WTC11 (cell line): Measurements from ENCODE around the gene AFF3. TPM values are rescaled to one million over a fixed set of nuclear protein-coding genes. Genes with fewer than 3 reads are reported as not detected.

Experiments
- ATAC-seq: fragments of 200-7000 bp; cut with Tn5 transposase; 2 replicates; pipeline ENCODE4 v1.10.0; 2021; ENCODE audit warnings: mild to moderate bottlenecking, moderate library complexity
- CTCF ChIA-PET: fragments of 300-600 bp; sonication (Branson Sonifier 250); formaldehyde crosslinking; loops from one replicate; lab custom pipeline; 2021; ENCODE audit warnings: antibody characterized with exemption; lab: Charles Lee
- POLR2A ChIA-PET: fragments of 350-600 bp; sonication (Branson Sonifier 250); formaldehyde crosslinking; loops from one replicate; lab custom pipeline; 2021; ENCODE audit warnings: antibody characterized with exemption; lab: Charles Lee
- DNase-seq: peaks from one replicate; pipeline ENCODE4 v3.0.0; 2021; ENCODE audit warnings: low spot score
- H3K27ac Mint-ChIP-seq: 2 replicates; pipeline ENCODE4 v1.8.0; 2021; ENCODE audit warnings: mixed read lengths
- H3K27me3 Mint-ChIP-seq: 2 replicates; pipeline ENCODE4 v1.8.0; 2021; ENCODE audit warnings: low read depth, mild to moderate bottlenecking, moderate library complexity, mixed read lengths
- H3K36me3 Mint-ChIP-seq: 2 replicates; pipeline ENCODE4 v1.8.0; 2021; ENCODE audit warnings: mixed read lengths
- H3K4me1 Mint-ChIP-seq: 2 replicates; pipeline ENCODE4 v1.8.0; 2022; ENCODE audit warnings: mixed read lengths
- H3K4me3 Mint-ChIP-seq: 2 replicates; pipeline ENCODE4 v1.8.0; 2021; ENCODE audit warnings: mild to moderate bottlenecking, moderate library complexity, mixed read lengths
- H3K9me3 Mint-ChIP-seq: 2 replicates; pipeline ENCODE4 v1.8.0; 2021; ENCODE audit warnings: mixed read lengths
- ETV6 ChIP-seq: sonication (generic); formaldehyde crosslinking; IDR thresholded peaks from 2 replicates; pipeline ENCODE4 v1.8.1; 2022; ENCODE audit warnings: mild to moderate bottlenecking, missing genetic modification reagents
- FOXP1 ChIP-seq: sonication (generic); formaldehyde crosslinking; IDR thresholded peaks from 2 replicates; pipeline ENCODE4 v1.8.0; 2022; ENCODE audit warnings: missing genetic modification reagents, mild to moderate bottlenecking, moderate library complexity, borderline replicate concordance
- NFYB ChIP-seq: sonication (generic); formaldehyde crosslinking; conservative IDR thresholded peaks from 2 replicates; pipeline ENCODE4 v1.8.0; 2022; ENCODE audit warnings: low read depth, missing genetic modification reagents
- NR2C2 ChIP-seq: sonication (generic); formaldehyde crosslinking; IDR thresholded peaks from 2 replicates; pipeline ENCODE4 v1.8.0; 2022; ENCODE audit warnings: mild to moderate bottlenecking, missing genetic modification reagents
- RORB ChIP-seq: fragments of 250-450 bp; sonication (Bioruptor Pico); IDR thresholded peaks from 2 replicates; pipeline ENCODE4 v1.9.0; 2021; ENCODE audit warnings: mild to moderate bottlenecking
- SMAD4 ChIP-seq: sonication (generic); formaldehyde crosslinking; IDR thresholded peaks from 2 replicates; pipeline ENCODE4 v1.8.0; 2022; ENCODE audit warnings: mild to moderate bottlenecking, missing genetic modification reagents
- SOX15 ChIP-seq: fragments of 250-450 bp; sonication (Bioruptor Pico); IDR thresholded peaks from 2 replicates; pipeline ENCODE4 v1.9.0; 2021; ENCODE audit warnings: mild to moderate bottlenecking
- ZBTB21 ChIP-seq: sonication (generic); formaldehyde crosslinking; IDR thresholded peaks from 2 replicates; pipeline ENCODE4 v1.8.1; 2023; ENCODE audit warnings: mild to moderate bottlenecking, missing genetic modification reagents, borderline replicate concordance
- ZNF263 ChIP-seq: sonication (generic); formaldehyde crosslinking; IDR thresholded peaks from 2 replicates; pipeline ENCODE4 v1.8.1; 2022; ENCODE audit warnings: low read depth, mild to moderate bottlenecking, moderate library complexity, missing genetic modification reagents
- ZNF281 ChIP-seq: sonication (generic); formaldehyde crosslinking; IDR thresholded peaks from 2 replicates; pipeline ENCODE4 v1.8.0; 2023; ENCODE audit warnings: mild to moderate bottlenecking, missing genetic modification reagents
- ZNF396 ChIP-seq: fragments of 250-450 bp; sonication (Bioruptor Pico); IDR thresholded peaks from 2 replicates; pipeline ENCODE4 v1.8.0; 2021; ENCODE audit warnings: mild to moderate bottlenecking, moderate library complexity, borderline replicate concordance
- total RNA-seq: library from RNA; stranded (reverse); gene quantifications from 3 replicates; pipeline ENCODE4 v1.2.3, GENCODE V29; 2021
- TF ChIP-seq, protein P1 (sequence below): sonication (generic); formaldehyde crosslinking; IDR thresholded peaks from 2 replicates; pipeline ENCODE4 v1.8.1; 2022; ENCODE audit warnings: low read depth, missing genetic modification reagents, borderline replicate concordance
- TF ChIP-seq, protein P2 (sequence below): sonication (generic); formaldehyde crosslinking; IDR thresholded peaks from 2 replicates; pipeline ENCODE4 v1.8.1; 2023; ENCODE audit warnings: mild to moderate bottlenecking, missing genetic modification reagents, borderline replicate concordance
- TF ChIP-seq, protein P3 (sequence below): fragments of 250-450 bp; sonication (Bioruptor Pico); IDR thresholded peaks from 2 replicates; pipeline ENCODE4 v2.1.2; 2022; ENCODE audit warnings: mild to moderate bottlenecking, moderate library complexity
- TF ChIP-seq, protein P4 (sequence below): sonication (generic); formaldehyde crosslinking; conservative IDR thresholded peaks from 2 replicates; pipeline ENCODE4 v1.8.1; 2022; ENCODE audit warnings: mild to moderate bottlenecking, missing genetic modification reagents

Gene AFF3
- total RNA-seq, 1 experiment from 2014 or later: 1.2 TPM

DNA sequence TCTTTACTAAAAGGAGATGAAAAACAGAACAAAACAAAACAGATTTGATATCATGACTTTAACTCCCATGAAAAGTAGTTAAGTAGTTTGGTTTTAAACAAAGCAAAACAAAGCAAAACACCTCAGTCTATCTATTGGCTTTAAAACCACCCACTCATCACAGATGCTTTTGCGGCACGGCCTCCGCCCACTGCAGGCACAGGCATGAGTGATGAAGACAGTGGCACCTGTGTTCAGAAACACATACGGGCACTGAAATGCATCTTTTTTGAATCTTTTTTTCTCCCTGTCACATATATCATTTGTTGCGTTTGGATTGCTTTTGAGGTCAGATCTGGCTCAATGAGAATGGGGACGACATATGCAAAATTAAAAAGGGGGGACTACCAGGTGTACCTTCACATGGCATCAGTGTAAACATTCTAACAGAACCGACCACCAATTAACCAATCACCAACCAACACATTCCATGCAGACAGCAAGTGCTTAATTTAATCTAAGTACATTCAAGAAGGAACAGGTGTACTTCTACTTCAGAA is 505.2 kb downstream of the AFF3 start:
- no peak overlapping the region for H3K4me3 Mint-ChIP-seq
- POLR2A ChIA-PET: no interaction called here
- ATAC-seq: no peak
- no peaks in the 10 kb centered on the region for H3K36me3 Mint-ChIP-seq
- H3K4me1 Mint-ChIP-seq: no peaks in the 10 kb centered on the region
- H3K9me3 Mint-ChIP-seq: peaks cover 7% of the 10 kb centered on the region; the same call in 1 of the 2 replicates
- DNase-seq: no peak
- H3K27ac Mint-ChIP-seq: no peak overlapping the region
- TF ChIP-seq, protein P1, sequence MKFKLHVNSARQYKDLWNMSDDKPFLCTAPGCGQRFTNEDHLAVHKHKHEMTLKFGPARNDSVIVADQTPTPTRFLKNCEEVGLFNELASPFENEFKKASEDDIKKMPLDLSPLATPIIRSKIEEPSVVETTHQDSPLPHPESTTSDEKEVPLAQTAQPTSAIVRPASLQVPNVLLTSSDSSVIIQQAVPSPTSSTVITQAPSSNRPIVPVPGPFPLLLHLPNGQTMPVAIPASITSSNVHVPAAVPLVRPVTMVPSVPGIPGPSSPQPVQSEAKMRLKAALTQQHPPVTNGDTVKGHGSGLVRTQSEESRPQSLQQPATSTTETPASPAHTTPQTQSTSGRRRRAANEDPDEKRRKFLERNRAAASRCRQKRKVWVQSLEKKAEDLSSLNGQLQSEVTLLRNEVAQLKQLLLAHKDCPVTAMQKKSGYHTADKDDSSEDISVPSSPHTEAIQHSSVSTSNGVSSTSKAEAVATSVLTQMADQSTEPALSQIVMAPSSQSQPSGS (CRISPR knock-in tag): no peak
- no peak for TF ChIP-seq NR2C2 (CRISPR knock-in tag)
- no peak for TF ChIP-seq ZNF396 (CRISPR knock-in tag)
- no peak for TF ChIP-seq SOX15 (CRISPR knock-in tag)
- no peak for TF ChIP-seq SMAD4
- TF ChIP-seq, protein P2, sequence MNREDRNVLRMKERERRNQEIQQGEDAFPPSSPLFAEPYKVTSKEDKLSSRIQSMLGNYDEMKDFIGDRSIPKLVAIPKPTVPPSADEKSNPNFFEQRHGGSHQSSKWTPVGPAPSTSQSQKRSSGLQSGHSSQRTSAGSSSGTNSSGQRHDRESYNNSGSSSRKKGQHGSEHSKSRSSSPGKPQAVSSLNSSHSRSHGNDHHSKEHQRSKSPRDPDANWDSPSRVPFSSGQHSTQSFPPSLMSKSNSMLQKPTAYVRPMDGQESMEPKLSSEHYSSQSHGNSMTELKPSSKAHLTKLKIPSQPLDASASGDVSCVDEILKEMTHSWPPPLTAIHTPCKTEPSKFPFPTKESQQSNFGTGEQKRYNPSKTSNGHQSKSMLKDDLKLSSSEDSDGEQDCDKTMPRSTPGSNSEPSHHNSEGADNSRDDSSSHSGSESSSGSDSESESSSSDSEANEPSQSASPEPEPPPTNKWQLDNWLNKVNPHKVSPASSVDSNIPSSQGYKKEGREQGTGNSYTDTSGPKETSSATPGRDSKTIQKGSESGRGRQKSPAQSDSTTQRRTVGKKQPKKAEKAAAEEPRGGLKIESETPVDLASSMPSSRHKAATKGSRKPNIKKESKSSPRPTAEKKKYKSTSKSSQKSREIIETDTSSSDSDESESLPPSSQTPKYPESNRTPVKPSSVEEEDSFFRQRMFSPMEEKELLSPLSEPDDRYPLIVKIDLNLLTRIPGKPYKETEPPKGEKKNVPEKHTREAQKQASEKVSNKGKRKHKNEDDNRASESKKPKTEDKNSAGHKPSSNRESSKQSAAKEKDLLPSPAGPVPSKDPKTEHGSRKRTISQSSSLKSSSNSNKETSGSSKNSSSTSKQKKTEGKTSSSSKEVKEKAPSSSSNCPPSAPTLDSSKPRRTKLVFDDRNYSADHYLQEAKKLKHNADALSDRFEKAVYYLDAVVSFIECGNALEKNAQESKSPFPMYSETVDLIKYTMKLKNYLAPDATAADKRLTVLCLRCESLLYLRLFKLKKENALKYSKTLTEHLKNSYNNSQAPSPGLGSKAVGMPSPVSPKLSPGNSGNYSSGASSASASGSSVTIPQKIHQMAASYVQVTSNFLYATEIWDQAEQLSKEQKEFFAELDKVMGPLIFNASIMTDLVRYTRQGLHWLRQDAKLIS (CRISPR knock-in tag): no peak
- no peak for TF ChIP-seq ZBTB21 (CRISPR knock-in tag)
- TF ChIP-seq ZNF263 (CRISPR knock-in tag): no peak
- no peak for TF ChIP-seq ZNF281 (CRISPR knock-in tag)
- no peak for TF ChIP-seq RORB (CRISPR knock-in tag)
- TF ChIP-seq, protein P3, sequence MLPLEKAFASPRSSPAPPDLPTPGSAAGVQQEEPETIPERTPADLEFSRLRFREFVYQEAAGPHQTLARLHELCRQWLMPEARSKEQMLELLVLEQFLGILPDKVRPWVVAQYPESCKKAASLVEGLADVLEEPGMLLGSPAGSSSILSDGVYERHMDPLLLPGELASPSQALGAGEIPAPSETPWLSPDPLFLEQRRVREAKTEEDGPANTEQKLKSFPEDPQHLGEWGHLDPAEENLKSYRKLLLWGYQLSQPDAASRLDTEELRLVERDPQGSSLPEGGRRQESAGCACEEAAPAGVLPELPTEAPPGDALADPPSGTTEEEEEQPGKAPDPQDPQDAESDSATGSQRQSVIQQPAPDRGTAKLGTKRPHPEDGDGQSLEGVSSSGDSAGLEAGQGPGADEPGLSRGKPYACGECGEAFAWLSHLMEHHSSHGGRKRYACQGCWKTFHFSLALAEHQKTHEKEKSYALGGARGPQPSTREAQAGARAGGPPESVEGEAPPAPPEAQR (CRISPR knock-in tag): no peak
- TF ChIP-seq FOXP1: no peak
- TF ChIP-seq NFYB: no peak
- TF ChIP-seq, protein P4, sequence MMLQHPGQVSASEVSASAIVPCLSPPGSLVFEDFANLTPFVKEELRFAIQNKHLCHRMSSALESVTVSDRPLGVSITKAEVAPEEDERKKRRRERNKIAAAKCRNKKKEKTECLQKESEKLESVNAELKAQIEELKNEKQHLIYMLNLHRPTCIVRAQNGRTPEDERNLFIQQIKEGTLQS (CRISPR knock-in tag): no peak
- TF ChIP-seq ETV6 (CRISPR knock-in tag): no peak
- TF ChIP-seq, all 79 proteins: peak for 0
- CTCF ChIA-PET: no interaction called here
- H3K27me3 Mint-ChIP-seq: no peaks in the 10 kb centered on the region
